ENCODE measurements around the gene RUBCNL. TPM values are rescaled to one million over a fixed set of nuclear protein-coding genes. Genes with fewer than 3 reads are reported as not detected.

The RUBCNL gene

DNA sequence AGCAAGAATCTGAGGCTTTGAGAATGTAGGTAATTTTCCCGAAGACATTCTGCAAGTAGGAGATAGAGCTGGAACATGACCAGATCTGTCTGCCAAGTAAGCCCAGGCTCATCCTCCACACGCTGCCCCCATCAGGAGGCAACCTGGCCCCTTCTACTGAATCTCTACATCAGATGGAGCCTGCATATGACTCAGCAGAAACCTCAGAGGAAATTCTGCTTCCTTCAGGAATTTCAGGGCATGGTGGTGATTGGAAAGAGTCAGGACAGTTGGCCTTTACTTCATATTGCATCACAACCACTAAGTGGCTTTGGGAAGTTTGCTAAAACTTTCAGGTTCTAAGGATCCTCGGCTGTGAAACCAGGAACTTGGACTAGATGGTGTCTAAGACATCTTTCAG is 90.1 kb downstream of the RUBCNL start:
- H3K9me3 ChIP-seq (replicated peaks; ENCODE audit: low read length): no peaks in the 10 kb centered on the region
- H3K4me3 ChIP-seq (ENCODE audit: low read length): no peak overlapping the region
- no peaks in the 10 kb centered on the region for H3K36me3 ChIP-seq (ENCODE audit: insufficient read depth, low read length)
- H3K4me1 ChIP-seq (ENCODE audit: control insufficient read depth, insufficient read depth, low read length): peaks cover 27% of the 10 kb centered on the region
- no peaks in the 10 kb centered on the region for H3K27me3 ChIP-seq (ENCODE audit: control insufficient read depth, insufficient read depth, low read length)
- peak overlapping the region; percentile 27 for H3K4me2 ChIP-seq (ENCODE audit: low read length)
- no peak overlapping the region for H3K9ac ChIP-seq (ENCODE audit: low read depth, low read length)

- peak overlapping the region; percentile 60 for H3K4me2 ChIP-seq (ENCODE audit: low read length)
- no peaks in the 10 kb centered on the region for H3K36me3 ChIP-seq (ENCODE audit: insufficient read depth, low read length)
- peak overlapping the region; percentile 29 for H3K9ac ChIP-seq (ENCODE audit: low read depth, low read length)
- no peaks in the 10 kb centered on the region for H3K27me3 ChIP-seq (ENCODE audit: control insufficient read depth, insufficient read depth, low read length)
- no peak overlapping the region for H3K4me3 ChIP-seq (ENCODE audit: low read length)
- peaks cover 27% of the 10 kb centered on the region for H3K4me1 ChIP-seq (ENCODE audit: control insufficient read depth, insufficient read depth, low read length)
- no peaks in the 10 kb centered on the region for H3K9me3 ChIP-seq (replicated peaks; ENCODE audit: low read length)
These were observed 90.8 kb downstream of the RUBCNL start for GRCh38 chr13:46296115-46296822.

GRCh38 chr13:46295491-46296114 is 91.4 kb downstream of the RUBCNL start:
- Histone ChIP-seq H3K9ac (ENCODE audit: low read depth, low read length) (no peak overlapping the region), H3K4me2 (ENCODE audit: low read length) (peak overlapping the region; percentile 60), H3K9me3 (replicated peaks; ENCODE audit: low read length) (no peaks in the 10 kb centered on the region), H3K4me3 (ENCODE audit: low read length) (peak overlapping the region; percentile 11), H3K4me1 (ENCODE audit: control insufficient read depth, insufficient read depth, low read length) (peaks cover 27% of the 10 kb centered on the region), H3K27me3 (ENCODE audit: control insufficient read depth, insufficient read depth, low read length) (no peaks in the 10 kb centered on the region), H3K36me3 (ENCODE audit: insufficient read depth, low read length) (no peaks in the 10 kb centered on the region)

DNA sequence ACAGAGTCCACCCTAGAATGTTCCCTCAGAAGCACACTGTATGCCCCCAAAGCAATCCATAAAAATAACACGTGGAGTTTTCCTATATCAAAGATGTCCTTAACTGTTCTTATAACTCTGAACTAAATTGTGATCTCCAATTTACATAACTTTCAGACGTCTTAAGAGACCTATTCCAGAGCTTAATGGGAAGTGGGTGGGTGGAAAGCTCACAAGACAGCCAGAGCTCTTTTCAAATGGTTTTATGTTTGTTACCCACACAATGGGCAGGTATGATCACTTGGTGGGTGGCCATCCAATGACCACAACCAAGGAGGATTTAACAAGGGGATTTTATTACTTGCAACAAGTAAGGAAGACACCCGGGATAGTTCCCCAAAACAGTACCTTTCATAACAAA is 93.6 kb downstream of the RUBCNL start:
- H3K27me3 ChIP-seq (ENCODE audit: control insufficient read depth, insufficient read depth, low read length): peaks cover 6% of the 10 kb centered on the region
- no peaks in the 10 kb centered on the region for H3K36me3 ChIP-seq (ENCODE audit: insufficient read depth, low read length)
- no peak overlapping the region for H3K4me2 ChIP-seq (ENCODE audit: low read length)
- peaks cover 27% of the 10 kb centered on the region for H3K4me1 ChIP-seq (ENCODE audit: control insufficient read depth, insufficient read depth, low read length)
- H3K4me3 ChIP-seq (ENCODE audit: low read length): no peak overlapping the region
- H3K9me3 ChIP-seq (replicated peaks; ENCODE audit: low read length): no peaks in the 10 kb centered on the region
- no peak overlapping the region for H3K9ac ChIP-seq (ENCODE audit: low read depth, low read length)

Small RNAs within 50 kb of the gene (small RNA-seq; reads per million reads assigned to genes)
- gene RNU2-6P: 709 reads per million, percentile 99 among the genes with 10 or more reads in this experiment
- not detected for gene RNU6-68P

Measured in skeletal muscle satellite cell (primary cell).